Bronchial epithelial cell (primary cell): ENCODE data around the gene TCEAL5. TPM values are rescaled to one million over a fixed set of nuclear protein-coding genes. Genes with fewer than 3 reads are reported as not detected.

Experiments
- total RNA-seq: library from RNA; depleted of rRNA; stranded (reverse); fragments of >200 nt; gene quantifications from 2 replicates; pipeline ENCODE4 v1.2.1, GENCODE V29; 2014

Gene TCEAL5
- total RNA-seq, 1 donor from 2014 or later: not detected

Other genes starting within 250 kb of the TCEAL5 start
- gene BEX1, start 212.6 kb downstream of the TCEAL5 start, total RNA-seq: not detected in 2 replicates
- not detected in 2 replicates for gene NXF3, start 183.6 kb downstream of the TCEAL5 start, total RNA-seq
- 10.3 and 17.8 TPM in 2 replicates for gene BEX4, start 61.6 kb downstream of the TCEAL5 start, total RNA-seq
- gene TCEAL8, start 21.6 kb downstream of the TCEAL5 start, total RNA-seq: 60.2 and 69.2 TPM in 2 replicates
- gene BEX2, start 34.2 kb upstream of the TCEAL5 start, total RNA-seq: 46.6 and 79.8 TPM in 2 replicates
- 0.77 and 1.1 TPM in 2 replicates for gene TCEAL7, start 53.5 kb upstream of the TCEAL5 start, total RNA-seq
- gene TCEAL9, start 79.8 kb upstream of the TCEAL5 start, total RNA-seq: 46.6 and 66.6 TPM in 2 replicates
- 94.8 and 129 TPM in 2 replicates for gene BEX3, start 99.8 kb upstream of the TCEAL5 start, total RNA-seq
- gene RAB40A, start 242.7 kb upstream of the TCEAL5 start, total RNA-seq: under 0.01 and 0.13 TPM in 2 replicates